ENCODE measurements around the gene EIF2S3. TPM values are rescaled to one million over a fixed set of nuclear protein-coding genes. Genes with fewer than 3 reads are reported as not detected.

The EIF2S3 gene
- total RNA-seq, 1 experiment from 2014 or later, result 201 TPM

Other genes starting within 250 kb of the EIF2S3 start
- gene APOO, start 147.0 kb upstream of the EIF2S3 start, total RNA-seq (2014; rRNA removed), result 30.4 and 34.0 TPM in 2 replicates
- not detected in 2 replicates for gene CXorf58, start 146.9 kb upstream of the EIF2S3 start, total RNA-seq (2014; rRNA removed)
- gene KLHL15, start 27.8 kb upstream of the EIF2S3 start, total RNA-seq (2014; rRNA removed), result 7.3 and 8.5 TPM in 2 replicates
- gene ZFX, start 94.8 kb downstream of the EIF2S3 start, total RNA-seq (2014; rRNA removed), result 21.0 and 25.9 TPM in 2 replicates

Data from PC-3 (cell line).